Head of caudate nucleus (tissue), 42 donors: ENCODE data around the gene ODAD2.
"Not testable (repeated sequence)": the region's sequence is repeated elsewhere in the genome, so short reads cannot be mapped to it uniquely, and the experiment has no call there.

Experiments
- DNase-seq, 42 donors: peaks; one replicate each; pipeline versions ENCODE4 v3.0.0 to v3.0.0-alpha.2; 2020 to 2021; ENCODE audit warnings: mixed read lengths in 7 of 42
- intact Hi-C: fragments of 100-400 bp; cut with DNase I; formaldehyde crosslinking; loops from one replicate; pipeline ENCODE4 v1.15.0; 2022

The ODAD2 gene

DNA sequence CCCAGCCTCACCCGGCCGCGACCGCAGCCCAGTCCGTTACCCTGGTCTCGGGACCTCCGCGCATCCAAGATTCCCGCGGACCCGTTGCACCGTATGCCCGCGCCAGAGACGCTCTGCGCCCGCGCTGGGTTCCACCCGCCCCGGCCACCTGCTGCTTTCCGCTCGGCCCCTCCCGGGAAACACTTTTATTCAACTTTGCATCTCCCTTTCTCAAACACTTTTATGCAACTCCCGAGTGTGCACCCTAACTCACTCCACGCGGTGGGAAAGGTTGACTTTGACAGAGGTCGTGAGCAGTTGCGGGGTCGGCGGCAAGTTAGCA, at the start of gene ODAD2:
ODAD2 (minus strand) TSS at position 126 of the 322 bp plus-strand sequence. CDS start 3,937 bp downstream, outside the sequence.
- DNase-seq, result peak in 8 of 42 donors; percentile 2 to 45 (median 14)
- intact Hi-C loops, result no loop called here

DNA sequence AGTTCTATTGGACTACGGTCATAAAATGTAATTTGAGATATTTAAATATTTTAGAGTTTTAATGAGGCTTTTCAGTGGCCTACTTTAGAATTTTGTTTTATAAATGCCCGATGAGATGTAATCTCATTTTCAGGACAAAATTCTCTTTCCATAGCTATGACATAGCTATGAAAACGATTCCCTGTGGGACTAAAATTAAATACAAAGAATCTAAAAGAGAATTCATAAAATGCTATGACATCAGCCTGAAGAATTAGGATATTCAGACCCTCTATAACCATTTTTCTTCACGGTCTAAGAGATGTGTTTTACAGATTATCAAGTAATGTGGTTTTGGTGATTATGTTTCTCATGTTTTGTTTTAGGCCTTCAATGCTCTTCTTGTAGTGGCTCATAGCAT, 48.2 kb upstream of the ODAD2 start:
- intact Hi-C loops, result no loop called here
- DNase-seq, result no peak

GRCh38 chr10:28046579-28046978, 47.7 kb upstream of the ODAD2 start:
- intact Hi-C loops, result no loop called here
- no peak for DNase-seq

GRCh38 chr10:28043941-28044340, 45.1 kb upstream of the ODAD2 start:
- no peak for DNase-seq
- intact Hi-C loops, result no loop called here

GRCh38 chr10:28036587-28036986, 37.7 kb upstream of the ODAD2 start:
- intact Hi-C loops, result no loop called here

GRCh38 chr10:28020993-28021982, 22.4 kb upstream of the ODAD2 start:
- intact Hi-C loops, result no loop called here
- no peak for DNase-seq

More at GRCh38 chr10:28036587-28036986, 37.7 kb upstream of the ODAD2 start:
- no peak for DNase-seq

GRCh38 chr10:28020080-28020860, 21.4 kb upstream of the ODAD2 start:
- intact Hi-C loops, result no loop called here

GRCh38 chr10:28014651-28015050, 15.8 kb upstream of the ODAD2 start:
- intact Hi-C loops, result no loop called here
- no peak for DNase-seq

More at GRCh38 chr10:28020080-28020860, 21.4 kb upstream of the ODAD2 start:
- DNase-seq, result no peak

GRCh38 chr10:28012990-28013515, 14.2 kb upstream of the ODAD2 start:
- intact Hi-C loops, result no loop called here

DNA sequence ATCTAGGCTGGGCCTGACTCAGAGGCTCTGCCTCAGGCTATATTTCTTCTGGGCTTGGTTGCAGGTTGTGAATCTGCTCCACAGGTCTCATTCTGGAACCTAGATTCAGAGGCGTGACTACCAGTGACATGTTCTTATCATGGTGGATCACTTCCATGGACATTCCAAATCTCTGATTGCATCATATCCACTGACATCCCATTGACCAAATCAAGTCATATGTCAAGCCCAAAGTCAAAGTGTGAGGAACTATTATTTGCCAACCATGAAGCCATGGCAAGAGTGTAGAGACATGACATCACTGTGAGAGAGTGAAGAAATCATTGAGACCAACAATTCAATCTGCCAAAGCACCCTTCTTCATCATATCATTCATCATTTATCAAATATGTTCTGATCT, 11.9 kb upstream of the ODAD2 start:
- no peak for DNase-seq
- intact Hi-C loops, result no loop called here

More at GRCh38 chr10:28012990-28013515, 14.2 kb upstream of the ODAD2 start:
- DNase-seq, result no peak

DNA sequence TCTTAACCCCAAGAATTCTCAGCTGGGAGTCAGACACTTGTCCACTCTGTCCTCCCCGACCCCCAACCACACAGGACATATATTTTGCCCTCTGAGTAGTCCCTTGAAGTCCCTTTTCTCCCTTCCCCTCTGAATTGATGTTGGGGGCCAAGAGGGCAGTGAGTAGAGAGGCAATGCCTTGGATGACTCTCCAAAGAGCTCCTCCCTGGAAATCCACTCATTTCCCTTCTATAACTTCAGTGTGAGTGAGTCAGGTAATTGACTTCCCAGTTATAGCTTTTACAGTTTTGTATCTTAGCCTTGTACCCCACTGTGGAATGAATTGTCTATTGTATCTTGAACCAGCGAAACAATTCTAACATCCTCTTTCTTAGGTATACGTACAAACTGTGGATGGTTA, 9.2 kb upstream of the ODAD2 start:
- intact Hi-C loops, result no loop called here
- no peak for DNase-seq

- intact Hi-C loops, result no loop called here
These were observed 2.5 kb upstream of the ODAD2 start for GRCh38 chr10:28001353-28001752.

GRCh38 chr10:27998178-27998953, 513 bp downstream of the ODAD2 start:
- peak in 31 of 42 donors; percentile 4 to 47 (median 17) for DNase-seq
- intact Hi-C loops, result no loop called here

More at GRCh38 chr10:28001353-28001752, 2.5 kb upstream of the ODAD2 start:
- DNase-seq, result no peak

- DNase-seq, result no peak
- intact Hi-C loops, result no loop called here
These were observed 1.1 kb downstream of the ODAD2 start for GRCh38 chr10:27997865-27998177.

GRCh38 chr10:27995311-27995710, 3.6 kb downstream of the ODAD2 start:
- no peak for DNase-seq
- intact Hi-C loops, result no loop called here

GRCh38 chr10:27989357-27989756, 9.5 kb downstream of the ODAD2 start:
- DNase-seq, intact Hi-C loops: not testable (repeated sequence)

DNA sequence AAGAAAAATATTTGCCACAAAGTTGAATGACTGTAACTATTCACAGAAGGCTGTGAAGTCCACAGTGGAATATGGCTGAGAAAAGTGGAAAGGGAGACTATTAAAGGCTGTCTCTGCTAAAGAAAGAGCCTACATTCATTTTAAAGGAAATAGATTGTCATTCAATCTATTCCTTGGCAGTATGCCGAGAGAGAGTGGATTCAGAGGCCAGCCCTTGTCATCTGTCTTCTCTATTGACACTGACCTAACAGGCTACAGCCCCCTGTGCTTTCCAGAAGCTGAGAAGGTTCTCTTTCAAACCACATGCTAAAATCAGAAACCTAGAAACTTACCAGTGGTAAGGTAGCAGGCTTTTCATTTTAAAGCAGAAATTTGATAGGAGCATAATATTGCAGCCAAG, 12.1 kb downstream of the ODAD2 start:
- intact Hi-C loops, result no loop called here
- no peak for DNase-seq

DNA sequence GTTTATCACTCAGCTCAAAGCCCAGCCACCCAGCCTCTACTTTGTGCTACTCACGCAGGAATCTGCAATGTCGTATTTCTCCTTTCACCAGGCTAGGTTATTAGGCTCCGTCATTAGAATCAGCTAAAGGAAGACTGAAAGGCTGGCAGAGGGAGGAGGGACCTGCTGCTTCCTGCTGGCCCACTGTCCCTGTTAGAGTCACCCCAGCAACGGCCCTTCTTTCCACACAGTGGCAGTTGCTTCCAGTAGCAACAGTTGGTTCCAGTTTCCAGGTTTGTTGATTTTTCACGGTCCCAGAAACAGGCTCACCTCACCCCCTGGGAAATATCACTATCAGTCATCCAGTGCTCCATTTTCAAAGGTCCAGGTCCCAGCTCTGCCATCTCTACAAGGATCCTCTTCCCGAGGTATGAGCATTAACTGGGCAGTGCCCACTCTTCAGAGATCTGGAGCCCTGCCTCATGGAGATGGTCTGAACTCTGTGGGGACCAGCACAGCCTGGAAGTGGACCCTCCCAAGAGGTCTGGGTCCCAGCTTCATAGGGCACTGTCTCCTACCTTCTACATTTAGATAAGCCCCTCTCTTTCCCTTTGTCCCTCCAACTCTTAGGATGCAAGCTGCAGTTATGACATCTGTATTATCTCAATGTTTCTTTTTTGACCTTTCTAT, 15.9 kb downstream of the ODAD2 start:
- DNase-seq, result no peak
- intact Hi-C loops, result no loop called here

DNA sequence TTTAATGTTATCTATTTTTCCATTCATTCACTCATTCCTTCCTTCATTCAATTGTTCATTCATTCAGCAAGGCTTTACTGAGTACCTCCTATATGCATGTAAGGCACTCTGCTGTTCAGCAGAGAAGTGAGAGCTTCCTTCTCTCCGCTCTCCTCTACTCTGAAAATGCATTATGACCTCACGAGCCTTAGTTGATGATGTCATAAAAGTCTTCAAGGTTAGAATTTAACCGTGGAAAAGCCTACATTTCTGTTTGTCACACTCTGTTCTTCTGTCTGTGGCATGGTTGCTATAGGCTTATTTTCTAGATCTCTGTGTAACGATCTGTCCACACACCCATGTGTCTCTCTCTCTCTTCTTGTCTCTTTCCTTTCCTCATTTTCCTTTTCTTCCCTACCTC, 17.1 kb downstream of the ODAD2 start:
- intact Hi-C loops, result no loop called here

More for the DNA sequence above, 17.1 kb downstream of the ODAD2 start:
- DNase-seq, result no peak
